HEK293 (cell line): Measurements from ENCODE around the gene TWIST1.

Experiments used
- CTCF ChIA-PET: fragments of 350-600 bp; formaldehyde crosslinking; extraction: SDS; loops from one replicate; lab custom pipeline; 2021; ENCODE audit warnings: antibody characterized with exemption; lab: Yijun Ruan, JAX
- POLR2A ChIA-PET: fragments of 300-600 bp; formaldehyde crosslinking; extraction: SDS; loops from one replicate; lab custom pipeline; 2020; ENCODE audit warnings: antibody characterized with exemption, inconsistent platforms; lab: Yijun Ruan, JAX
- H3K27ac ChIP-seq: fragments of 200-500 bp; sonication (Bioruptor generic); 2 replicates; pipeline ENCODE4 v1.5.1; 2014; ENCODE audit warnings: low read depth, low read length, control low read depth, inconsistent platforms; ENCODE audit errors: extremely low read depth
- H3K36me3 ChIP-seq, 2 experiments: fragments of 200-500 bp in 1 of 2; sonication (Bioruptor generic) in 1 of 2; 1 replicate in 1 of 2; 2 replicates in 1 of 2; pipeline ENCODE4 v1.5.1; 2014 to 2017; ENCODE audit warnings: inconsistent platforms in 2 of 2, low read length in 2 of 2; ENCODE audit not compliant: control insufficient read depth in 2 of 2, insufficient read depth in 1 of 2
- H3K4me1 ChIP-seq: fragments of 200-500 bp; sonication (Bioruptor generic); 2 replicates; pipeline ENCODE4 v1.5.1; 2014; ENCODE audit warnings: mild to moderate bottlenecking, low read length, inconsistent platforms; ENCODE audit not compliant: control insufficient read depth, insufficient read depth
- H3K4me3 ChIP-seq: 2 replicates; pipeline ENCODE4 v1.5.1; 2011; ENCODE audit warnings: low read depth, mild to moderate bottlenecking, control low read depth, low read length, moderate library complexity
- H3K9me3 ChIP-seq: fragments of 200-500 bp; sonication (Bioruptor generic); 2 replicates; pipeline ENCODE4 v1.5.1; 2014; ENCODE audit warnings: low read depth, low read length, inconsistent platforms; ENCODE audit not compliant: control insufficient read depth, insufficient read depth
- GFI1B ChIP-seq: fragments of 450-650 bp; formaldehyde crosslinking; IDR thresholded peaks from 2 replicates; pipeline ENCODE4 v1.5.1; 2016; ENCODE audit warnings: missing biosample characterization, missing genetic modification characterization
- SALL2 ChIP-seq: fragments of 450-650 bp; formaldehyde crosslinking; IDR thresholded peaks from 2 replicates; pipeline ENCODE4 v1.5.0; 2017; ENCODE audit warnings: missing biosample characterization, mild to moderate bottlenecking, missing genetic modification characterization, borderline replicate concordance
- TRIM28 ChIP-seq: IDR thresholded peaks from 2 replicates; pipeline ENCODE4 v1.6.1; 2011; ENCODE audit warnings: low read length, control low read depth, borderline replicate concordance
- ZBTB17 ChIP-seq: fragments of 450-650 bp; formaldehyde crosslinking; IDR thresholded peaks from 2 replicates; pipeline ENCODE4 v1.5.1; 2016; ENCODE audit warnings: missing biosample characterization, missing genetic modification characterization
- ZBTB8A ChIP-seq: fragments of 450-650 bp; formaldehyde crosslinking; IDR thresholded peaks from 2 replicates; pipeline ENCODE4 v1.5.1; 2016; ENCODE audit warnings: missing biosample characterization, missing genetic modification characterization
- ZNF221 ChIP-seq: fragments of 450-650 bp; formaldehyde crosslinking; IDR thresholded peaks from 2 replicates; pipeline ENCODE4 v1.5.1; 2017; ENCODE audit warnings: missing biosample characterization, missing genetic modification characterization, borderline replicate concordance
- ZNF239 ChIP-seq: fragments of 450-650 bp; formaldehyde crosslinking; IDR thresholded peaks from 2 replicates; pipeline ENCODE4 v1.5.1; 2016; ENCODE audit warnings: missing biosample characterization, missing genetic modification characterization
- ZNF266 ChIP-seq: fragments of 450-650 bp; formaldehyde crosslinking; IDR thresholded peaks from 2 replicates; pipeline ENCODE4 v1.5.1; 2016; ENCODE audit warnings: missing biosample characterization, missing genetic modification characterization, low read depth
- ZNF274 ChIP-seq, 2 experiments: fragments of 200-500 bp in 1 of 2; fragments of 450-650 bp in 1 of 2; sonication (Bioruptor generic) in 1 of 2; formaldehyde crosslinking in 1 of 2; IDR thresholded peaks; 2 replicates each; pipeline versions ENCODE4 v1.5.1 to v1.6.1; 2014 to 2016; ENCODE audit warnings: borderline replicate concordance in 1 of 2, inconsistent platforms in 1 of 2, low read length in 1 of 2, missing biosample characterization in 1 of 2, missing genetic modification characterization in 1 of 2
- ZNF341 ChIP-seq: fragments of 450-650 bp; formaldehyde crosslinking; IDR thresholded peaks from 2 replicates; pipeline ENCODE4; 2016; ENCODE audit warnings: low read depth, missing biosample characterization, missing genetic modification characterization
- ZNF48 ChIP-seq: fragments of 450-650 bp; formaldehyde crosslinking; IDR thresholded peaks from 2 replicates; pipeline ENCODE4 v1.5.1; 2016; ENCODE audit warnings: missing biosample characterization, missing genetic modification characterization
- ZNF571 ChIP-seq: fragments of 450-650 bp; formaldehyde crosslinking; IDR thresholded peaks from 2 replicates; pipeline ENCODE4 v1.5.0; 2017; ENCODE audit warnings: missing biosample characterization, missing genetic modification characterization
- ZNF585B ChIP-seq: fragments of 450-650 bp; formaldehyde crosslinking; IDR thresholded peaks from 2 replicates; pipeline ENCODE4 v1.5.1; 2016; ENCODE audit warnings: missing biosample characterization, missing genetic modification characterization
- ZNF664 ChIP-seq: fragments of 450-650 bp; formaldehyde crosslinking; IDR thresholded peaks from 2 replicates; pipeline ENCODE4 v1.5.1; 2016; ENCODE audit warnings: missing biosample characterization, missing genetic modification characterization
- ZNF777 ChIP-seq: fragments of 450-650 bp; formaldehyde crosslinking; IDR thresholded peaks from 2 replicates; pipeline ENCODE4 v1.5.1; 2017; ENCODE audit warnings: missing biosample characterization, missing genetic modification characterization, borderline replicate concordance
- TF ChIP-seq, protein P1 (sequence below): fragments of 450-650 bp; formaldehyde crosslinking; IDR thresholded peaks from 2 replicates; pipeline ENCODE4 v1.5.1; 2016; ENCODE audit warnings: missing biosample characterization, missing genetic modification characterization
- TF ChIP-seq, protein P2 (sequence below): fragments of 450-650 bp; formaldehyde crosslinking; IDR thresholded peaks from 2 replicates; pipeline ENCODE4 v1.5.1; 2016; ENCODE audit warnings: missing biosample characterization, missing genetic modification characterization
- TF ChIP-seq, protein P3 (sequence below): fragments of 450-650 bp; formaldehyde crosslinking; IDR thresholded peaks from 2 replicates; pipeline ENCODE4 v1.5.1; 2016; ENCODE audit warnings: missing biosample characterization, missing genetic modification characterization
- TF ChIP-seq, protein P4 (sequence below): fragments of 450-650 bp; formaldehyde crosslinking; IDR thresholded peaks from 2 replicates; pipeline ENCODE4 v1.5.1; 2016; ENCODE audit warnings: missing biosample characterization, missing genetic modification characterization
- TF ChIP-seq, protein P5 (sequence below): fragments of 450-650 bp; formaldehyde crosslinking; IDR thresholded peaks from 2 replicates; pipeline ENCODE4 v1.5.1; 2016; ENCODE audit warnings: missing biosample characterization, missing genetic modification characterization
- TF ChIP-seq, protein P6 (sequence below): fragments of 450-650 bp; formaldehyde crosslinking; IDR thresholded peaks from 2 replicates; pipeline ENCODE4 v1.5.1; 2017; ENCODE audit warnings: missing biosample characterization, missing genetic modification characterization

The TWIST1 gene

DNA sequence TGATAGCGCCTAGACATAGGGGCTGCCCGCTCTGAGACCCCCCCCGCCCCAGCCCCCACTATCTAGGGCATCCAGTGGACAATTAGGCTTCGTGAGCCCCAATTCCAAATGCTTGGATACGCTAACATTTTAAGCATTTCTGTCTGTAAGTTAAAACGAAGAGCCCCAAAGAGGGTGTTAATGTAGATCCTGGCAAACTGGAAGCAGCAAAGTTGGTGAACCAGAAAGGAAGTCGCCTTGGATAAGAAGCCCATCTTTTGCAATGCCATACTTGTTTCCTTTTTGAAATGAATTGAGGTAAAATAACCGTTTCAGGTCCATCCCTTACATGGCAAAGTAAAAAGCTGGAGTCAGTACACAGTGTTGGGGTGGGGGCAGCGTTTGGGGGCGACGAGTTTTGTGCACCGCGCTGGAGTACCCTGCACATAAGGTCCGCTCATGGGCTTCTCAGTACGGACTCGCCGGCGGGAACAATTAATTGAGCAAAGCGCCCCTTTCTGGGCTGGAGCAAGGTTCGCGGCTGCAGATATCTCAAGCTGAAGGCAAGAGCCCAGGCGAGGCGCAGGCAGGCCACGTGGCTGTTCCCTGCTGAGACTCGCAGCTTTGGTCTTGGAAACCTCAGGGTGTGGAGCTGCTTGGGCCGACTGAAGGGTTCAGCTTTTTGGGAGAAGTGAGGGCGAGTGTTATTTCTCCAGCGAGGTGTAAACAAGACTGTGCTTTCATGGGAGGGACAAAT, 1.4 kb upstream of the TWIST1 start:
- no peak overlapping the region for H3K27ac ChIP-seq
- H3K36me3 ChIP-seq: peaks cover 0 to 7% of the 10 kb centered on the region in 2 experiments; a peak in 1 of 3 replicates
- POLR2A ChIA-PET: no interaction called here
- CTCF ChIA-PET: interaction anchor here (0.7 to 1.9 kb wide), 5 partner anchors 12 to 1496 kb away, joined by 3 to 11 read pairs (median 3); no protein-coding TSS in a partner anchor
- TF ChIP-seq ZBTB17 (tag by site-specific recombination): no peak
- TF ChIP-seq ZNF274 (IDR thresholded peaks at IDR 0.05; ENCODE audit: low read length): no peak
- no peak for TF ChIP-seq ZNF274 (tag by site-specific recombination; IDR thresholded peaks at IDR 0.05; ENCODE audit: borderline replicate concordance)
- TF ChIP-seq GFI1B (tag by site-specific recombination): no peak
- TF ChIP-seq, protein P1, sequence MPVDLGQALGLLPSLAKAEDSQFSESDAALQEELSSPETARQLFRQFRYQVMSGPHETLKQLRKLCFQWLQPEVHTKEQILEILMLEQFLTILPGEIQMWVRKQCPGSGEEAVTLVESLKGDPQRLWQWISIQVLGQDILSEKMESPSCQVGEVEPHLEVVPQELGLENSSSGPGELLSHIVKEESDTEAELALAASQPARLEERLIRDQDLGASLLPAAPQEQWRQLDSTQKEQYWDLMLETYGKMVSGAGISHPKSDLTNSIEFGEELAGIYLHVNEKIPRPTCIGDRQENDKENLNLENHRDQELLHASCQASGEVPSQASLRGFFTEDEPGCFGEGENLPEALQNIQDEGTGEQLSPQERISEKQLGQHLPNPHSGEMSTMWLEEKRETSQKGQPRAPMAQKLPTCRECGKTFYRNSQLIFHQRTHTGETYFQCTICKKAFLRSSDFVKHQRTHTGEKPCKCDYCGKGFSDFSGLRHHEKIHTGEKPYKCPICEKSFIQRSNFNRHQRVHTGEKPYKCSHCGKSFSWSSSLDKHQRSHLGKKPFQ (tag by site-specific recombination): no peak
- no peak for TF ChIP-seq ZNF571 (tag by site-specific recombination)
- no peak for TF ChIP-seq ZNF266 (tag by site-specific recombination)
- TF ChIP-seq ZNF221 (tag by site-specific recombination): no peak
- no peak for TF ChIP-seq ZNF239
- no peaks in the 10 kb centered on the region for H3K9me3 ChIP-seq
- no peak overlapping the region for H3K4me3 ChIP-seq
- peaks cover 10% of the 10 kb centered on the region for H3K4me1 ChIP-seq

DNA sequence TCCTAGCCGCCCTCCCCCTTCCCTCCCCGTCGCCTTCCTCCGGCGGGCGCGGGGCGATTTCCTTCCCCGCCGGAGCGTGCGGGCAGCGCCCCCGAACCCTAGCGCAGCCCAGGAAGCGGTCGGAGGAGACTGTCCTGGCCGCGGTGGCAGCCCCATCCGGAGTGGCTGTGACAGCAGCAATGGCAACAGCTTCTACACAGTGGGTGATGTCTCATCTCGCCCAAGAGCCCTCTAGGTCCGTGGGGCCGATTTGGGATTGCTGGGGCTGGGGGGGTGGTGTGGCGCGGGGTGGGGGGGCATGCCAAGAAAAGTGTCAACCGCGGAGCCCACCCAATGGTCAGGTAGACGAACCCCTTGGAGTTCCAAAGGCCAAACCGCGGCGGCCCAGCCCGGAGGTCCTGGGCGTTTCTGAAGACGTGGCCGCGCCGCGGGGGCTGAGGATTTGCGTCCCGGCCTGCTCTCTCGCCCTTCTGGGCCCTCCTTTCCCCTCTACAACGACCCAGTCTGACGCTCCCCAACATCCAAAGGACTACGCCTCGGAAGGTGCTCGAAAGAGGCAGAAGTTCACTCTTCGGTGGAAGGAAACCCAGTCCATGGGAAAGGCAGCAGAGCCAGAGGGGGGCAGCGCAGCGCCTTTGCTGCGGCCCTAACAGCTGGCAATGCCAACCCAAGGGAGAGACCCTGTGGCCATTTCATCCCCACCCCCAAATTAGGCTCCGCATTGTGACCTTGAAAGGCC, 603 bp upstream of the TWIST1 start:
- Histone ChIP-seq H3K27ac (peak overlapping the region; percentile 41; the same call in 1 of the 2 replicates), H3K4me3 (peak overlapping the region; percentile 96), H3K9me3 (no peaks in the 10 kb centered on the region), H3K4me1 (peaks cover 10% of the 10 kb centered on the region), H3K36me3 (peaks cover 3 to 14% of the 10 kb centered on the region in 2 experiments; a peak in 2 of 3 replicates)
- ChIA-PET POLR2A (interaction anchor here (0.6 to 1.0 kb wide), 5 partner anchors 12 to 765 kb away, joined by 3 to 6 read pairs (median 3); partner anchors contain the start of gene POLR1F), CTCF (interaction anchor here (1.1 kb wide), 1 partner anchor 11 kb away, joined by 5 read pairs; no protein-coding TSS in a partner anchor)
- TF ChIP-seq ZBTB8A (peak; percentile 25; the same call in 1 of the 2 replicates), ZNF664 (no peak), ZNF777 (tag by site-specific recombination) (no peak), ZNF48 (no peak), ZNF585B (tag by site-specific recombination) (no peak), TRIM28 (no peak), SALL2 (tag by site-specific recombination) (no peak), ZNF341 (tag by site-specific recombination) (peak; percentile 12; the same call in 1 of the 2 replicates)
- TF ChIP-seq, protein P2, sequence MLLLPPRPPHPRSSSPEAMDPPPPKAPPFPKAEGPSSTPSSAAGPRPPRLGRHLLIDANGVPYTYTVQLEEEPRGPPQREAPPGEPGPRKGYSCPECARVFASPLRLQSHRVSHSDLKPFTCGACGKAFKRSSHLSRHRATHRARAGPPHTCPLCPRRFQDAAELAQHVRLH (tag by site-specific recombination): 0 out of 2 replicates have a peak, but pooled peaks have one; percentile 34
- TF ChIP-seq, protein P3, sequence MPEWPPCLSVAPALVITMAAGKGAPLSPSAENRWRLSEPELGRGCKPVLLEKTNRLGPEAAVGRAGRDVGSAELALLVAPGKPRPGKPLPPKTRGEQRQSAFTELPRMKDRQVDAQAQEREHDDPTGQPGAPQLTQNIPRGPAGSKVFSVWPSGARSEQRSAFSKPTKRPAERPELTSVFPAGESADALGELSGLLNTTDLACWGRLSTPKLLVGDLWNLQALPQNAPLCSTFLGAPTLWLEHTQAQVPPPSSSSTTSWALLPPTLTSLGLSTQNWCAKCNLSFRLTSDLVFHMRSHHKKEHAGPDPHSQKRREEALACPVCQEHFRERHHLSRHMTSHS: no peak
- TF ChIP-seq, protein P4, sequence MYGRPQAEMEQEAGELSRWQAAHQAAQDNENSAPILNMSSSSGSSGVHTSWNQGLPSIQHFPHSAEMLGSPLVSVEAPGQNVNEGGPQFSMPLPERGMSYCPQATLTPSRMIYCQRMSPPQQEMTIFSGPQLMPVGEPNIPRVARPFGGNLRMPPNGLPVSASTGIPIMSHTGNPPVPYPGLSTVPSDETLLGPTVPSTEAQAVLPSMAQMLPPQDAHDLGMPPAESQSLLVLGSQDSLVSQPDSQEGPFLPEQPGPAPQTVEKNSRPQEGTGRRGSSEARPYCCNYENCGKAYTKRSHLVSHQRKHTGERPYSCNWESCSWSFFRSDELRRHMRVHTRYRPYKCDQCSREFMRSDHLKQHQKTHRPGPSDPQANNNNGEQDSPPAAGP (tag by site-specific recombination): no peak
- TF ChIP-seq, protein P5, sequence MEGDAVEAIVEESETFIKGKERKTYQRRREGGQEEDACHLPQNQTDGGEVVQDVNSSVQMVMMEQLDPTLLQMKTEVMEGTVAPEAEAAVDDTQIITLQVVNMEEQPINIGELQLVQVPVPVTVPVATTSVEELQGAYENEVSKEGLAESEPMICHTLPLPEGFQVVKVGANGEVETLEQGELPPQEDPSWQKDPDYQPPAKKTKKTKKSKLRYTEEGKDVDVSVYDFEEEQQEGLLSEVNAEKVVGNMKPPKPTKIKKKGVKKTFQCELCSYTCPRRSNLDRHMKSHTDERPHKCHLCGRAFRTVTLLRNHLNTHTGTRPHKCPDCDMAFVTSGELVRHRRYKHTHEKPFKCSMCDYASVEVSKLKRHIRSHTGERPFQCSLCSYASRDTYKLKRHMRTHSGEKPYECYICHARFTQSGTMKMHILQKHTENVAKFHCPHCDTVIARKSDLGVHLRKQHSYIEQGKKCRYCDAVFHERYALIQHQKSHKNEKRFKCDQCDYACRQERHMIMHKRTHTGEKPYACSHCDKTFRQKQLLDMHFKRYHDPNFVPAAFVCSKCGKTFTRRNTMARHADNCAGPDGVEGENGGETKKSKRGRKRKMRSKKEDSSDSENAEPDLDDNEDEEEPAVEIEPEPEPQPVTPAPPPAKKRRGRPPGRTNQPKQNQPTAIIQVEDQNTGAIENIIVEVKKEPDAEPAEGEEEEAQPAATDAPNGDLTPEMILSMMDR (tag by site-specific recombination): 0 out of 2 replicates have a peak, but pooled peaks have one; percentile 10
- TF ChIP-seq, protein P6, sequence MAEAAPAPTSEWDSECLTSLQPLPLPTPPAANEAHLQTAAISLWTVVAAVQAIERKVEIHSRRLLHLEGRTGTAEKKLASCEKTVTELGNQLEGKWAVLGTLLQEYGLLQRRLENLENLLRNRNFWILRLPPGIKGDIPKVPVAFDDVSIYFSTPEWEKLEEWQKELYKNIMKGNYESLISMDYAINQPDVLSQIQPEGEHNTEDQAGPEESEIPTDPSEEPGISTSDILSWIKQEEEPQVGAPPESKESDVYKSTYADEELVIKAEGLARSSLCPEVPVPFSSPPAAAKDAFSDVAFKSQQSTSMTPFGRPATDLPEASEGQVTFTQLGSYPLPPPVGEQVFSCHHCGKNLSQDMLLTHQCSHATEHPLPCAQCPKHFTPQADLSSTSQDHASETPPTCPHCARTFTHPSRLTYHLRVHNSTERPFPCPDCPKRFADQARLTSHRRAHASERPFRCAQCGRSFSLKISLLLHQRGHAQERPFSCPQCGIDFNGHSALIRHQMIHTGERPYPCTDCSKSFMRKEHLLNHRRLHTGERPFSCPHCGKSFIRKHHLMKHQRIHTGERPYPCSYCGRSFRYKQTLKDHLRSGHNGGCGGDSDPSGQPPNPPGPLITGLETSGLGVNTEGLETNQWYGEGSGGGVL (tag by site-specific recombination): peak; percentile 4; the same call in 1 of the 2 replicates
